GM12892 (cell line): ENCODE data around the gene GNG14.

Source experiments
- POLR2A ChIP-seq: IDR thresholded peaks from 2 replicates; pipeline ENCODE4 v1.6.1; 2011; ENCODE audit warnings: low read depth, low read length, control low read depth
- POLR2AphosphoS5 ChIP-seq: IDR thresholded peaks from 2 replicates; pipeline ENCODE4 v1.6.1; 2011; ENCODE audit warnings: low read depth, low read length, control low read depth
- TAF1 ChIP-seq: IDR thresholded peaks from 2 replicates; pipeline ENCODE4 v1.6.1; 2011; ENCODE audit warnings: low read depth, mild to moderate bottlenecking, control low read depth, low read length, borderline replicate concordance

- peak; percentile 52; the same call in 1 of the 2 replicates for TF ChIP-seq POLR2AphosphoS5
- TF ChIP-seq POLR2A: peak; percentile 75; the same call in 1 of the 2 replicates
- TF ChIP-seq TAF1: peak; percentile 71; the same call in 1 of the 2 replicates
Measured at GRCh38 chr19:12666265-12667048, 21.3 kb upstream of the GNG14 start, which contains the start of the genes MAN2B1 and WDR83.
